Endometrial microvascular endothelial cells (primary cell): ENCODE measurements around the gene MED10. TPM values are rescaled to one million over a fixed set of nuclear protein-coding genes. Genes with fewer than 3 reads are reported as not detected.

ENCODE experiments used
- in situ Hi-C: cut with HindIII; loops from 2 replicates; pipeline ENCODE4 v1.10.0; 2017; ENCODE audit warnings: low sequenced_read_pairs, low pct_unique_long_range_greater_than_20kb; ENCODE audit errors: inconsistent ontology term
- total RNA-seq: library from RNA; depleted of rRNA; stranded (reverse); fragments of >200 nt; gene quantifications from one replicate; pipeline ENCODE4 v1.2.3, GENCODE V29; 2015; ENCODE audit errors: inconsistent ontology term

MED10 gene
- total RNA-seq, 1 donor from 2014 or later: 32.9 TPM

- in situ Hi-C loops: no loop called here
Measured at GRCh38 chr5:6401410-6401809, 23.1 kb upstream of the MED10 start.

- in situ Hi-C loops: no loop called here
Measured at GRCh38 chr5:6399980-6400910, 21.9 kb upstream of the MED10 start.

- in situ Hi-C loops: no loop called here
Measured at GRCh38 chr5:6398570-6399230, 20.4 kb upstream of the MED10 start.

GRCh38 chr5:6397536-6398269, 19.4 kb upstream of the MED10 start:
- in situ Hi-C loops: no loop called here

GRCh38 chr5:6396836-6397535, 18.6 kb upstream of the MED10 start:
- in situ Hi-C loops: no loop called here

DNA sequence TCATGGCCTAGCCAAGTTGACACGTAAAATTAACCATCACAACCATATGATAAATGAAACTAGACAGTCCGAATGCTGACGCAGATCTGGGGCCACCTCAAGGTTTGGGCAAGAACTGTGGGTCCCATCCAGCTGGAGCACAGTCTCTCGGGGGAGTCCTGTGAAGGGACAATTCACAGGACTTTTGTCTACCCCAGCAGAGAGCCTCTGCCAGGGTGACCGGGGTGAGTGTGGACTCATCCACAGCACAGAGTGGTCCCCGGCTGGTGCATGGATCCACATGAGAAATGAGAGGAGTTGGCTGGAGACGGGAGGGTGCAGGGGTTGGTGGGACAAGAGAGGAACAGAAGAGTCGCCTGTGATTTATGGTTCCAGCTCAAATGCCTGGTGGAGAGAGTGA, 17.7 kb upstream of the MED10 start:
- in situ Hi-C loops: no loop called here

- in situ Hi-C loops: no loop called here
Measured at GRCh38 chr5:6395621-6396020, 17.3 kb upstream of the MED10 start.

- in situ Hi-C loops: no loop called here
Measured at GRCh38 chr5:6395102-6395445, 16.7 kb upstream of the MED10 start.

GRCh38 chr5:6394429-6395101, 16.2 kb upstream of the MED10 start:
- in situ Hi-C loops: no loop called here

GRCh38 chr5:6393596-6394194, 15.3 kb upstream of the MED10 start:
- in situ Hi-C loops: no loop called here

DNA sequence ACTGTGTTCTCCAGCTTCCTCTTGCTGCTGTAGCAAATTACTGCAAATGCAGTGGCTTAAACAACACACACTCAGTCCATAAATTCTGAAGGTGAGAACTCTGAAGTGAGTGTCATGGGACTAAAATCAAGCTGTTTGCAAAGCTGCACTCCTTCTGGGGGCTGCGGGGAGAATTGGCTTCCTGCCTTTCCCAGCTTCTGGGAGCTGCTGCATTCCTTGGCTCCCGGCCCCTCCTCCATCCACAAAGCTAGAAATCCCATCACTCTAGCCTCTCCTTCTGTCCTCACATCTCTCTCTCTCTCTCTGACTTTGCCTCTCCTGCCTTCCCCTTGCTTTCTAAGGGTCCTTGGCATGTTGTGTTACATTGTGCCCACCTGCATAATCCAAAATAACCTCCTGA, 14.2 kb upstream of the MED10 start:
- in situ Hi-C loops: no loop called here

DNA sequence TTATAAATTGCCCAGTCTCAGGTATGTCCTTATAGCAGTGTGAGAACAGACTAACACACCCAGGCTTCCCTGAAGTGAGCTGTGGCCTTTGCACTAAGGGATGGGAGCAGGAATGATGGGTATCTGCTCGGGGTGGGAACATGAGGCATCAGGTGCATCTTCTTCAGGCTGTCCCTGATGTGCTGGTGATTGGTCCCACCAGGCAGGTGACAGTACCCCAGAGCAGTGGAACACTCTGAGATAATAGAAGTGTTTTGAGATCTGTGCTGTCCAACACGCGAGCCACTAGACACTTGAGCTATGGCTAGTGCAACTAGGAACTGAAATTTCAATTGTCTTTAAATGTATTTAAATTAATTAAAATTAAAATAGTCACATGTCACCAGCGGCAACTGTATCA, 12.8 kb upstream of the MED10 start:
- in situ Hi-C loops: no loop called here

DNA sequence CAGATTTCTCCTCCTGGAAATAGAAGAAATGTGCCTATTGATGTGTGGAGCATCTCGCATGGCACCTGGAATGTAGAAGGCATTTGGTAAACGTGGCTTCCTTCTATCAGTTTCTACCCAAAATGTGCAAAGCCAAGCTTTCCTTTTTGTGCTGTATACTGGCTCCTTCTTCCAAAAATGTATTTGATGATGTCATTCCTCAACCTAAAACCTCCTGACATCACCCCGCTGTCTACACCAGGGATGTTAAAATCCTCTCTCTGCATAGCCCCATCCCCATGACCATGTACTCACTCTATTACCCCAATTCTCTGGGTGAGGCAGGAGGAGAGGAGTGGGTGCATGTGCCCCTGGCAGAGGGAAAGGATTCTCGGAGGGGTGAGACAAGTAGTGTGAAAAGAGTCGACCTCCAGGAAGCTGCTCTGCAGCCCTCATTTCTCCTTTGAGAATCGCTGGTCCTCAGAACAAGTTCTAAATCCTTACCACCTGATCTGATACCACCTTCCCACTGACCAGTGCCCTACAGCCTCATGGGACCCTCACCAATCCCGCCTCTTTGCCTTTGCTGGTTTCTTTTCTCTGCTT, 11.7 kb upstream of the MED10 start:
- in situ Hi-C loops: no loop called here

DNA sequence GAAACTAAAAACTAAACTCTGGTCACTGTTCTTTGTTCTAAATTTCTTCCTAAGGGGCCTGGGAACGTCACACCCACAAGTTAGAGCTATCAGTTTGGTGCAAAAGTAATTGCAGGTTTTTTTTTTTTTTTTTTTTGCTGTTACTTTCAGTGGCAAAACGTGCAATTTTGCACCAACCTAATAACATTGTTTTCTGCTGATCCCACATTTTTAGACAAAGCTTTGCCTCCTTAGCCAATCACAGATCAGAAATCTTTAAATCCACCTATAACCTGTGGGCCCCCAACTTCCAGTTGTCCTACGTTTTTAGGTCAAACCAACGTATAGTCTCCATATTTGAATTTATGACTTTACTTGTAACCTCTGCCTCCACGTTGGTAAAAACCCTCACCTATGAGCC, 11.1 kb upstream of the MED10 start:
- in situ Hi-C loops: no loop called here

DNA sequence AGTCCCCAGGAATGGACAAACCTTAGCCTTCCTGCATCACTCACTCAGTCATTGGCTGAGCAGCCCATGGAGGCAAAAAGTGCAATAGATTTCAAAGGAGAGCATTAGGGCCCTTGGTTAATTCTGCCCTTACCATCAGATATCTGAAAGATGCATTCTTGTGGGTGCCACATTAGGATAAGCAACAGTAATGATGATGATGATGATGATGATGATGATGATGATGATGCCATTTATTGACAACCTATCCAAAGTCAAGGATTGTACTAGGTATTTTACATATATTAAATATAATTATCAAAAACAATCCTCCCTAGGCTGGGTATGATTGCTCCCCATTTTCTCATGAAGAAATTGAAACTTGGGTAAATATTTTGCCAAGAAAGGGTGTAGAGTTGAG, 9.6 kb upstream of the MED10 start:
- in situ Hi-C loops: no loop called here

DNA sequence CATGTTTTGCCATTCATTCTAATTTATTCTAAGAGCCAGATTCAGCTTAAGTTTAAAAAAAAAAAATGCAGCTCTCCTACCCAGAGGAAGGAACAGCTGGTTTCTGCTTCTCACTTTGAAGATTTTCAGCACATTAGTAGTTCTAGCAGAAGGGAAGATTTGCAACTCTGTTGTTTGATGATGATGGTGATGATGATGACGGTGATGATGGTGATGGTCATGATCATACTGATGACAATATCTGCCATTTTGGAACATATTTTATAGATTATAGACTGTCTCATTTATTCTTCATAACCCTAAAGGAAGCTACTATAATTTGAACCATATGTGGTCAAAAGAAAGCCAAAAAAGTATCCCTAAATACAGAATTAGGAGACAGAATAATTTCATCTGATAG, 7.9 kb upstream of the MED10 start:
- in situ Hi-C loops: no loop called here

DNA sequence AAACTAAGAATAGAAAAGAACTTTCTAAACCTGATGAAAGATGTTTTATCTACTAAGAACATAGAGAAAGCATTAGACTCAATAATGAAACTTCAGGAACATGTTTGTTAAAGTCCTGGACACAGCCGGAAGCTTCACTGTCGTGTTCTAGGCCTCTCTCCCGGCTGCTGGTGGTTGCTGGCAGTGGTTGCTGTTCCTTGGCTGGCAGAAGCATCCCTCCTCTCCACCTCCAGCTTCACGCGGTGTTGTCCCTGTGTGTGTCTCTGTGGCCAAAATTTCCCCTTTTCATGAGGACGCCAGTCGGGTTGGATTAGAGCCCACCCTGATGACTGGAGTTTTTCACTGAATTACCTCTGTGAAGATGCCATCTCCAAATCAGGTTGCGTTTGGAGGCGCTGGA, 6.5 kb upstream of the MED10 start:
- in situ Hi-C loops: no loop called here

GRCh38 chr5:6383376-6383775, 5.0 kb upstream of the MED10 start:
- in situ Hi-C loops: no loop called here
